Osteoblast (primary cell): ENCODE measurements around the gene ERAS. TPM values are rescaled to one million over a fixed set of nuclear protein-coding genes. Genes with fewer than 3 reads are reported as not detected.
A peak's percentile ranks its signal among the peaks of the same experiment; 100 is the strongest.

Experiments used
- DNase-seq: peaks from one replicate; pipeline ENCODE4 v3.0.0; 2011; ENCODE audit warnings: low spot score, mixed read lengths; ENCODE audit not compliant: insufficient read length; ENCODE audit errors: missing footprints
- H2AFZ ChIP-seq: 2 replicates; pipeline ENCODE4 v1.6.0; 2011; ENCODE audit warnings: mild to moderate bottlenecking, low read length
- H3K27ac ChIP-seq: 2 replicates; pipeline ENCODE4 v1.5.1; 2011; ENCODE audit warnings: mild to moderate bottlenecking, low read depth, low read length, moderate library complexity
- H3K27me3 ChIP-seq: 2 replicates; pipeline ENCODE4 v1.6.0; 2012; ENCODE audit warnings: mild to moderate bottlenecking, control low read depth, inconsistent platforms, low read length, moderate library complexity; ENCODE audit not compliant: insufficient read depth
- H3K36me3 ChIP-seq: 2 replicates; pipeline ENCODE4 v1.5.1; 2011; ENCODE audit warnings: mild to moderate bottlenecking, low read length, control low read depth, moderate library complexity; ENCODE audit not compliant: insufficient read depth
- H3K4me1 ChIP-seq: 2 replicates; pipeline ENCODE4 v1.5.1; 2011; ENCODE audit warnings: mild to moderate bottlenecking, low read length, control low read depth, moderate library complexity; ENCODE audit not compliant: insufficient read depth
- H3K4me2 ChIP-seq: 2 replicates; pipeline ENCODE4 v1.6.0; 2011; ENCODE audit warnings: mild to moderate bottlenecking, low read length; ENCODE audit not compliant: insufficient read depth
- H3K4me3 ChIP-seq: fragments of 200-600 bp; sonication (generic); 3 replicates; pipeline ENCODE4 v1.5.1; 2012; ENCODE audit warnings: mild to moderate bottlenecking, low read length, inconsistent platforms; ENCODE audit not compliant: insufficient read depth
- H3K79me2 ChIP-seq: 2 replicates; pipeline ENCODE4 v1.6.0; 2012; ENCODE audit warnings: mild to moderate bottlenecking, low read length, control low read depth, inconsistent platforms; ENCODE audit not compliant: insufficient read depth
- H3K9me3 ChIP-seq: 2 replicates; pipeline ENCODE4 v1.5.1; 2011; ENCODE audit warnings: low read depth, low read length, control low read depth
- H4K20me1 ChIP-seq: 2 replicates; pipeline ENCODE4 v1.6.0; 2012; ENCODE audit warnings: mild to moderate bottlenecking, low read length, control low read depth; ENCODE audit not compliant: insufficient read depth
- total RNA-seq: library from RNA; depleted of rRNA; stranded (reverse); fragments of >200 nt; gene quantifications from 2 replicates; pipeline ENCODE4 v1.2.3, GENCODE V29; 2012
- TF ChIP-seq, protein P1 (sequence below): IDR thresholded peaks from 2 replicates; pipeline ENCODE4 v1.5.1; 2011; ENCODE audit warnings: mild to moderate bottlenecking, low read depth, low read length, moderate library complexity; ENCODE audit errors: extremely low read depth

The ERAS gene
- total RNA-seq, 1 donor, result not detected

DNA sequence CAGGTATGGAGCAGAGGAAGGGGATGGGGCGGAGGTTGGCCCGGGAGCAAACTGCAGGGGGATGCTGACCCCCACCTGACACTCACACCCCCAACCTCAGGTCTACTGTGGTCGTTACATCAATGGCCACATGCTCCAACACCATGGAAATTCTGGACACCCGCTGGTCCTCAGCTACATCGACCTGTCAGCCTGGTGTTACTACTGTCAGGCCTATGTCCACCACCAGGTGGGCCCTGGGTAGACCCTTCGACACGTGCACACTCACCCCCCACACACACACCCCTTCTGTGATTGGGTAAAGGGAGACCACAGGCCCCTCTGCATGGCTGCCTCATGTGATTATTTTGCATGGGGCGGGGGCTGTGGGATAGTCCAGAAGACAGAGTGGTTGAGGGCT is 2.2 kb upstream of the ERAS start:
- Histone ChIP-seq H3K36me3 (peaks cover 4% of the 10 kb centered on the region), H2AFZ (no peak overlapping the region), H3K4me3 (no peak overlapping the region), H3K4me1 (no peaks in the 10 kb centered on the region), H3K27me3 (no peaks in the 10 kb centered on the region), H4K20me1 (no peaks in the 10 kb centered on the region), H3K79me2 (no peaks in the 10 kb centered on the region), H3K27ac (no peak overlapping the region), H3K4me2 (no peak overlapping the region), H3K9me3 (no peaks in the 10 kb centered on the region)
- TF ChIP-seq, protein P1, sequence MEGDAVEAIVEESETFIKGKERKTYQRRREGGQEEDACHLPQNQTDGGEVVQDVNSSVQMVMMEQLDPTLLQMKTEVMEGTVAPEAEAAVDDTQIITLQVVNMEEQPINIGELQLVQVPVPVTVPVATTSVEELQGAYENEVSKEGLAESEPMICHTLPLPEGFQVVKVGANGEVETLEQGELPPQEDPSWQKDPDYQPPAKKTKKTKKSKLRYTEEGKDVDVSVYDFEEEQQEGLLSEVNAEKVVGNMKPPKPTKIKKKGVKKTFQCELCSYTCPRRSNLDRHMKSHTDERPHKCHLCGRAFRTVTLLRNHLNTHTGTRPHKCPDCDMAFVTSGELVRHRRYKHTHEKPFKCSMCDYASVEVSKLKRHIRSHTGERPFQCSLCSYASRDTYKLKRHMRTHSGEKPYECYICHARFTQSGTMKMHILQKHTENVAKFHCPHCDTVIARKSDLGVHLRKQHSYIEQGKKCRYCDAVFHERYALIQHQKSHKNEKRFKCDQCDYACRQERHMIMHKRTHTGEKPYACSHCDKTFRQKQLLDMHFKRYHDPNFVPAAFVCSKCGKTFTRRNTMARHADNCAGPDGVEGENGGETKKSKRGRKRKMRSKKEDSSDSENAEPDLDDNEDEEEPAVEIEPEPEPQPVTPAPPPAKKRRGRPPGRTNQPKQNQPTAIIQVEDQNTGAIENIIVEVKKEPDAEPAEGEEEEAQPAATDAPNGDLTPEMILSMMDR, result no peak
- DNase-seq, result peak; percentile 63

DNA sequence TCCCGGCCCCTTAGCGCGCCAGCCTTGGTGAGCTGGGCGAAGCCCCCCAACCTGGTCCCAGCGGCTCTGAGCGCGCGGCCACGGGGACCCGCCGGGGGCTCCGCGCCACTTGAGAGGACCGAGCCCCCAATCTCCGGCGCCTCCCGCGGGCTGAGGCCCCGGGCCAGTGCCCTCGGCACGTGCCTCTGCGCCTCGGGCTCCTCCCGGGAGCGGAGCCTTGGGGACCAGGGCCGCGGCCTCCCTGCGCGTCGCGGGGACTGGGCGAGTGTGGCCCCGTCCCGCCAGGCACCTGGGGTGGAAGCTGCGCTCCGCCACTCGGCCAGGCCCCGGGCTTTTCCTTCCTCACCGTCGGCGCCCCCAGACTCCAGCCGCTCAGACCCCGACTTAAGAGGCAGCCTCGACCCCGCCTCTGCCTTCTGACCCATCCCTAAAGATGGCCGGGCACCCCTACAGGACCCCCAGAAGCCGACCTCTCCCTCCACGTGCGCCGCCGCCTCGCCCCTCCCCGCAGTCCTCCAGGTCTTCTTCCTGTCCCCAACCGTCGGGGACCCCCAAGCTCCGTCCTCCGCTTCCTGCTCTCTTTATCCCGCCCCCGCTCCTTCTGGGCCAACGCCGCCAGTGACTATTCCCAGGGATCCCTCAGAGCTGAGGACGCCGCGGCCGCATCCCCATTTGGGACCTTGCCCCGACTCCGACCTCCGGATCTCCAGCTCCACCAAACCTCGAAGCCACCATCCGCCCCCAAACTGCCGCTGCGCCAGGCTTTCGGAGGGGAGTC is 752 bp downstream of the ERAS start:
- Histone ChIP-seq H3K27ac (no peak overlapping the region), H3K79me2 (no peaks in the 10 kb centered on the region), H3K27me3 (peaks cover 6% of the 10 kb centered on the region), H3K4me1 (no peaks in the 10 kb centered on the region), H3K9me3 (no peaks in the 10 kb centered on the region), H4K20me1 (no peaks in the 10 kb centered on the region), H3K4me3 (no peak overlapping the region), H2AFZ (no peak overlapping the region), H3K36me3 (no peaks in the 10 kb centered on the region), H3K4me2 (no peak overlapping the region)
- DNase-seq, result peak; percentile 41
- TF ChIP-seq, protein P1, result no peak

DNA sequence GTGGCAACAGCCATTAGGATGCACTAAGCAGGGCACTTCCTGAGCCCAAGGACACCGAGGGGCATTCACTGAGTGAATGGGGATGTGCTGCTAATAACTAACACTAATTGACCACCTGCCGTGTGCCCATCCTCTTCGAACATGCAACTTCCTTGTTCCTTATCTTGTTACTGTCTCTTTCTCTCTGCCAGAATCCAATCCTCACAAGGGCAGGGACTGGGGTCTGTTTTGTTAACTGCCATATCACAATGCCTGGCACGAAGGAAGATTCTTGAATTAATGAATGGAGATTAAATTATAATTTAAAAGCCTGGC is 1.3 kb downstream of the ERAS start:
- H3K27me3 ChIP-seq, result peaks cover 6% of the 10 kb centered on the region
- no peaks in the 10 kb centered on the region for H3K36me3 ChIP-seq
- H3K4me3 ChIP-seq, result no peak overlapping the region
- no peak overlapping the region for H3K4me2 ChIP-seq
- DNase-seq, result peak; percentile 73
- no peaks in the 10 kb centered on the region for H3K79me2 ChIP-seq
- no peak overlapping the region for H2AFZ ChIP-seq
- H3K27ac ChIP-seq, result no peak overlapping the region
- H4K20me1 ChIP-seq, result no peaks in the 10 kb centered on the region
- no peaks in the 10 kb centered on the region for H3K4me1 ChIP-seq
- no peaks in the 10 kb centered on the region for H3K9me3 ChIP-seq
- TF ChIP-seq, protein P1, result no peak

DNA sequence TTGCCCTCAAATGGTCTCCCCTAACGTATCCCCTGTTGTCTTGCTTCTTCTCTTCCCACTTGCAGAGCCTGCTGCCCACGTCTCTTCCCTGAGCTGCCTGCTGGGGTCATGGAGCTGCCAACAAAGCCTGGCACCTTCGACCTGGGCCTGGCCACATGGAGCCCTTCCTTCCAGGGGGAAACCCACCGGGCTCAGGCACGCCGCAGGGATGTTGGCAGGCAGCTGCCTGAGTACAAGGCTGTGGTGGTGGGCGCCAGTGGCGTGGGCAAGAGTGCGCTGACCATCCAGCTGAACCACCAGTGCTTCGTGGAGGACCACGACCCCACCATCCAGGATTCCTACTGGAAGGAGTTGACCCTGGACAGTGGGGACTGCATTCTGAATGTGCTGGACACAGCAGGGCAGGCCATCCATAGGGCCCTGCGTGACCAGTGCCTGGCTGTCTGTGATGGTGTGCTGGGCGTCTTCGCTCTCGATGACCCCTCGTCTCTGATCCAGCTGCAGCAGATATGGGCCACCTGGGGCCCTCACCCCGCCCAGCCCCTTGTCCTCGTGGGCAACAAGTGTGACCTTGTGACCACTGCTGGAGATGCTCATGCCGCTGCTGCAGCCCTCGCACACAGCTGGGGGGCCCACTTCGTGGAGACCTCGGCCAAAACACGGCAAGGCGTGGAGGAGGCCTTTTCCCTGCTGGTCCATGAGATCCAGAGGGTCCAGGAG is 2.9 kb downstream of the ERAS start:
- no peaks in the 10 kb centered on the region for H3K36me3 ChIP-seq
- no peaks in the 10 kb centered on the region for H4K20me1 ChIP-seq
- peaks cover 15% of the 10 kb centered on the region for H3K27me3 ChIP-seq
- no peaks in the 10 kb centered on the region for H3K4me1 ChIP-seq
- TF ChIP-seq, protein P1, result no peak
- H3K4me3 ChIP-seq, result no peak overlapping the region
- no peak overlapping the region for H3K4me2 ChIP-seq
- no peaks in the 10 kb centered on the region for H3K9me3 ChIP-seq
- no peak overlapping the region for H2AFZ ChIP-seq
- no peaks in the 10 kb centered on the region for H3K79me2 ChIP-seq
- no peak overlapping the region for H3K27ac ChIP-seq
- DNase-seq, result peak; percentile 77
